Calu3 (cell line): Measurements from ENCODE around the gene SLC24A3. TPM values are rescaled to one million over a fixed set of nuclear protein-coding genes. Genes with fewer than 3 reads are reported as not detected.

Experiments used
- BruUV-seq: library from RNA; stranded (reverse); fragments of 400-500 nt; replicated peaks from 2 replicates; lab custom pipeline; 2021; lab: Mats Ljungman, UMichigan
- CTCF ChIA-PET: fragments of 300-600 bp; sonication (Branson Sonifier 250); formaldehyde crosslinking; loops from one replicate; lab custom pipeline; 2022; ENCODE audit warnings: antibody characterized with exemption; lab: Charles Lee
- DNase-seq: peaks from one replicate; pipeline ENCODE4 v3.0.0; 2022
- H3K27ac Mint-ChIP-seq: one replicate; pipeline ENCODE4 v1.8.0; 2022; ENCODE audit warnings: mixed read lengths; ENCODE audit not compliant: unreplicated experiment
- H3K27me3 Mint-ChIP-seq: one replicate; pipeline ENCODE4 v1.8.0; 2022; ENCODE audit warnings: mixed read lengths; ENCODE audit not compliant: unreplicated experiment
- H3K36me3 Mint-ChIP-seq: one replicate; pipeline ENCODE4 v1.8.0; 2022; ENCODE audit warnings: mild to moderate bottlenecking, moderate library complexity, mixed read lengths; ENCODE audit not compliant: insufficient read depth, unreplicated experiment
- H3K4me1 Mint-ChIP-seq: one replicate; pipeline ENCODE4 v1.8.0; 2022; ENCODE audit warnings: mild to moderate bottlenecking, low read depth, mixed read lengths; ENCODE audit not compliant: unreplicated experiment
- H3K4me3 Mint-ChIP-seq: one replicate; pipeline ENCODE4 v1.8.0; 2022; ENCODE audit warnings: mild to moderate bottlenecking, low read depth, moderate library complexity, mixed read lengths; ENCODE audit not compliant: unreplicated experiment
- H3K9me3 Mint-ChIP-seq: one replicate; pipeline ENCODE4 v1.8.0; 2022; ENCODE audit warnings: low read depth, mixed read lengths; ENCODE audit not compliant: unreplicated experiment
- intact Hi-C: fragments of 100-400 bp; cut with micrococcal nuclease; formaldehyde crosslinking; loops from one replicate; pipeline ENCODE4 v1.10.0; 2022; ENCODE audit not compliant: unreplicated experiment
- total RNA-seq: library from RNA; stranded (reverse); gene quantifications from 2 replicates; pipeline ENCODE4 v1.2.3, GENCODE V29; 2022
- TF ChIP-seq, protein P1 (sequence below): fragments of 200-600 bp; IDR thresholded peaks from one replicate; pipeline ENCODE4 v1.8.0; 2022; ENCODE audit warnings: antibody characterized with exemption; ENCODE audit not compliant: unreplicated experiment

Gene SLC24A3
- total RNA-seq, 1 experiment from 2014 or later = not detected

DNA sequence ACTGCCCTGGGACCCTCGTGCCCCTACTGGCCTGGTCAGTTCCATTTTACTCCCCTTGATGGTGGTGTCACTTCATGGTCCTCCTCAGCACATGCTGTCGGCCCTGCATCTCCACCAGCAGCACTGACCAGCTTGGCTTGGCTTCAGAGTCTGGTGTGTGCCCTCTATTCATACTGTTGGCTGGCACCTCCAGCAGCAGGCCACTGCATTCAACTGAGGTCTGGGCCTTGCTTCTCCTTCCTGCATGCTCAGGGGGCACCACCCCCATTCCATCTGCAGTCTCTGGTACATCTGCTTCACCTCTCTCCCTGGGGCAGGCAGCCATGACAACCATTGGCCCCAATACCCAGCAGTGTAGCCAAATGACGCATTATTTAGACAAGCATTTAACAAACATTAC, 155.9 kb downstream of the SLC24A3 start:
- H3K9me3 Mint-ChIP-seq = no peaks in the 10 kb centered on the region
- no TSS peak for BruUV-seq
- no peaks in the 10 kb centered on the region for H3K36me3 Mint-ChIP-seq
- TF ChIP-seq, protein P1, sequence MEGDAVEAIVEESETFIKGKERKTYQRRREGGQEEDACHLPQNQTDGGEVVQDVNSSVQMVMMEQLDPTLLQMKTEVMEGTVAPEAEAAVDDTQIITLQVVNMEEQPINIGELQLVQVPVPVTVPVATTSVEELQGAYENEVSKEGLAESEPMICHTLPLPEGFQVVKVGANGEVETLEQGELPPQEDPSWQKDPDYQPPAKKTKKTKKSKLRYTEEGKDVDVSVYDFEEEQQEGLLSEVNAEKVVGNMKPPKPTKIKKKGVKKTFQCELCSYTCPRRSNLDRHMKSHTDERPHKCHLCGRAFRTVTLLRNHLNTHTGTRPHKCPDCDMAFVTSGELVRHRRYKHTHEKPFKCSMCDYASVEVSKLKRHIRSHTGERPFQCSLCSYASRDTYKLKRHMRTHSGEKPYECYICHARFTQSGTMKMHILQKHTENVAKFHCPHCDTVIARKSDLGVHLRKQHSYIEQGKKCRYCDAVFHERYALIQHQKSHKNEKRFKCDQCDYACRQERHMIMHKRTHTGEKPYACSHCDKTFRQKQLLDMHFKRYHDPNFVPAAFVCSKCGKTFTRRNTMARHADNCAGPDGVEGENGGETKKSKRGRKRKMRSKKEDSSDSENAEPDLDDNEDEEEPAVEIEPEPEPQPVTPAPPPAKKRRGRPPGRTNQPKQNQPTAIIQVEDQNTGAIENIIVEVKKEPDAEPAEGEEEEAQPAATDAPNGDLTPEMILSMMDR = no peak
- intact Hi-C loops = no loop called here
- no peaks in the 10 kb centered on the region for H3K27me3 Mint-ChIP-seq
- no peak for DNase-seq
- CTCF ChIA-PET = no interaction called here
- H3K4me3 Mint-ChIP-seq = no peak overlapping the region
- no peaks in the 10 kb centered on the region for H3K4me1 Mint-ChIP-seq
- H3K27ac Mint-ChIP-seq = no peak overlapping the region

DNA sequence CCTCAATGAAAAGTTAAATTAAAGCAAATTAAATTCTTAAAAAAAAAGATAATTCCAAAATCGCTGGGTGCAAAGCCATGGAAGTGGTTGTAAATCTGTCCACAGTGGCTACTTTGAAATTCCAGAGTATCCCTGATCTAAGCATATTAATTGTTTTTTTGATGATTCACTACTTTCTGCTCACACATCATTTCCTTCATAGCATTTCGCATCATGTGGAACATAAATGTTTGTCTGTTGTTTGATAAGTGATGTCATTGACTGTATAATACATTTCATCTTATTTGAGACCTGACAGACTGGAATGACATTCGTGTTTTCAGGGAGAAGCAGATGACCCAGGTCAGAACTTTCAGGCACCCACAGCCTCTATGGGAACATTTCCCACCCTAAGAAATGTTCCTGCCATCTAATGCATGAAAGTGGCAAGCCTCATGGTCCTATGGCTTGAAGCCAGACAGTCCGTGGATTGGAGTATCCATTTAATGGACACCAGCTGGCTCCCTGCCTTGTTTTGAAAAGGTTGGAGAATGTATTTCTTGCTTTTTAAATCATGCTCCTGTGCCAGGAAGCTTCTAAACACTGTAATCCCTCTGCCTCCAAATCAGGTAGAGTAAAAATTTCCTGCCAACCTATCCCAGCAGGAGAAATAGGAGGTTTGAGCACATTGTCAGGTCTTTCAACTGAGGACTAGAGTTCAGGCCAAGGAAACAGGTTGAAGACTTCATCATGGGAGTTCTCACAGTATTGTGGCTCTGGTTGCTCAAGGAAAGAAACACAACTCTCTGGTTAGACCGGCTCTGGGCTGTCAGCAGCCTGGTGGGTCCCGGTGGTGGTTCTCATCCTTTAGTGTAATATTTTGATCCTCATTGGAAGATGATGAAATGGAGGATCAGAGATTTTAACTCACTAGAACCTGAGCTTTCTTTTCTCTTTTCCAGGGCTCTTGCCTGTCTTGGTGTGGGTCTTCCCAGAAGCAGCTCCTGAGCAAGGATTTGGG, 157.9 kb downstream of the SLC24A3 start:
- no TSS peak for BruUV-seq
- DNase-seq = no peak
- intact Hi-C loops = no loop called here
- CTCF ChIA-PET = no interaction called here
- H3K36me3 Mint-ChIP-seq = no peaks in the 10 kb centered on the region
- H3K27ac Mint-ChIP-seq = no peak overlapping the region
- TF ChIP-seq, protein P1 = no peak
- H3K27me3 Mint-ChIP-seq = no peaks in the 10 kb centered on the region
- no peak overlapping the region for H3K4me3 Mint-ChIP-seq
- no peaks in the 10 kb centered on the region for H3K4me1 Mint-ChIP-seq
- no peaks in the 10 kb centered on the region for H3K9me3 Mint-ChIP-seq

DNA sequence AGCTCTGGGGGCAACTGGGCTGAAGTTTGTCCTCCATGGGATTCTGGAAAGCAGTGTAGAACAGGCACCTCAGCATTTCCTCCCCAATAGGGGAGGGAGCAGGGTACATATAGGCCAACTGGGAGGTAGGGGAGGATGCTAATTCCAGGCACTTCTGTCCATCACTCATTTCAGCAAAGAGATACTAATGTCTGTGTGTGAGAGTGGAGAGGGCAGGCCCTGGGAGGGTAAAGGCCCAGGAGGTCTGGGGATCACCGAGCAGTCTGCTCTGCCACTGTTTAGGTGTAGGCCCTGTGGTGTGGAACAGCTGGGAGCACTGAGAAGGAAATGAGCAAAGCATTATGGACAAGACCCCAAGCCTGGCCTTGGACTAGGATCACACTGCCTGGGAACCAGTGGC, 158.7 kb downstream of the SLC24A3 start:
- H3K27ac Mint-ChIP-seq = no peak overlapping the region
- intact Hi-C loops = no loop called here
- no peak for DNase-seq

DNA sequence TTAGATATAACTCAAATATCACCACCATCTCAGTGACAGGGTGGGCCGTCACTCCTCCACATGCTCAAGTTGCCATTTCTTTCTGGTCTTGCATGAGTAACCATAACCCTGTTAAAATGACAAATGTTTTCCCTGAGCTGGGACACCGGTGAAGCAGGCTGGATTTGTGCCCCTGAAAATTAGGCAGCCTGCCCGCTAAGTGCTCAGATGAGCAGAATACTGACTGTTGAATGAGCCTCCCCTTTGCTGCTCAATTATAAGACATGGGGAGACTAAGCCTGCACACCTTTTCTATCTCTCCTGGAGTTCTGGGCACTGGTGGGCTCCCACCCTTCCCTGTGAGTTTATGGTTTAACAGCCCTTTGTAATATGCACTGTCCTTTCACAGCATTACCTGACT, 161.8 kb downstream of the SLC24A3 start:
- Mint-ChIP-seq H3K27ac (no peak overlapping the region), H3K27me3 (peaks cover 11% of the 10 kb centered on the region), H3K4me3 (no peak overlapping the region), H3K36me3 (no peaks in the 10 kb centered on the region), H3K4me1 (no peaks in the 10 kb centered on the region), H3K9me3 (no peaks in the 10 kb centered on the region)
- CTCF ChIA-PET = no interaction called here
- intact Hi-C loops = no loop called here
- no TSS peak for BruUV-seq
- TF ChIP-seq, protein P1 = no peak
- DNase-seq = no peak

More for the DNA sequence above, 158.7 kb downstream of the SLC24A3 start:
- no peaks in the 10 kb centered on the region for H3K36me3 Mint-ChIP-seq
- no peaks in the 10 kb centered on the region for H3K9me3 Mint-ChIP-seq
- no peaks in the 10 kb centered on the region for H3K27me3 Mint-ChIP-seq
- BruUV-seq = no TSS peak
- CTCF ChIA-PET = no interaction called here
- no peaks in the 10 kb centered on the region for H3K4me1 Mint-ChIP-seq
- no peak overlapping the region for H3K4me3 Mint-ChIP-seq
- TF ChIP-seq, protein P1 = no peak
